Fibroblast of villous mesenchyme (primary cell): Measurements from ENCODE around the gene ALPL. TPM values are rescaled to one million over a fixed set of nuclear protein-coding genes. Genes with fewer than 3 reads are reported as not detected.

Experiments
- DNase-seq: peaks from one replicate; pipeline ENCODE4 v3.0.0-alpha.2; 2010; ENCODE audit warnings: low read depth
- H3K4me3 ChIP-seq: 2 replicates; pipeline ENCODE4 v1.5.1; 2011; ENCODE audit warnings: low read depth, mild to moderate bottlenecking, low read length
- CTCF ChIP-seq: IDR thresholded peaks from 2 replicates; pipeline ENCODE4 v1.5.1; 2012; ENCODE audit warnings: low read depth, mild to moderate bottlenecking, low read length; ENCODE audit not compliant: insufficient read depth
- total RNA-seq: library from RNA; depleted of rRNA; stranded (reverse); fragments of >200 nt; gene quantifications from 2 replicates; pipeline ENCODE4 v1.2.3, GENCODE V29; 2012

Gene ALPL
- total RNA-seq, 1 donor = 1.7 TPM

- TF ChIP-seq CTCF = no peak
- DNase-seq = no peak
- no peak overlapping the region for H3K4me3 ChIP-seq
Measured at GRCh38 chr1:21613072-21613867, 104.0 kb downstream of the ALPL start.

GRCh38 chr1:21614419-21615115, 105.3 kb downstream of the ALPL start:
- DNase-seq = no peak
- no peak overlapping the region for H3K4me3 ChIP-seq
- TF ChIP-seq CTCF = no peak

GRCh38 chr1:21616372-21616771, 107.1 kb downstream of the ALPL start:
- no peak for DNase-seq
- no peak for TF ChIP-seq CTCF
- no peak overlapping the region for H3K4me3 ChIP-seq

- no peak overlapping the region for H3K4me3 ChIP-seq
- TF ChIP-seq CTCF = no peak
- DNase-seq = no peak
Measured at GRCh38 chr1:21617126-21617738, 108.0 kb downstream of the ALPL start.

- H3K4me3 ChIP-seq = no peak overlapping the region
- no peak for TF ChIP-seq CTCF
- no peak for DNase-seq
Measured at GRCh38 chr1:21618059-21618458, 108.8 kb downstream of the ALPL start.

GRCh38 chr1:21618561-21619374, 109.5 kb downstream of the ALPL start:
- DNase-seq = no peak
- no peak overlapping the region for H3K4me3 ChIP-seq
- no peak for TF ChIP-seq CTCF
